Activated T-helper 1 cell treated with Interleukin-2 at 50 U/mL for 16 hours (primary cell): Measurements from ENCODE around the gene MYO3B.
"Not testable (repeated sequence)": the region's sequence is repeated elsewhere in the genome, so short reads cannot be mapped to it uniquely, and the experiment has no call there.

Experiments
- DNase-seq: peaks from one replicate; pipeline ENCODE4 v3.0.0-alpha.2; 2020; ENCODE audit warnings: low read depth

Gene MYO3B

GRCh38 chr2:170509452-170510193 is 331.7 kb downstream of the MYO3B start:
- no peak for DNase-seq

GRCh38 chr2:170512266-170512665 is 334.3 kb downstream of the MYO3B start:
- no peak for DNase-seq

GRCh38 chr2:170514140-170514539 is 336.2 kb downstream of the MYO3B start:
- DNase-seq, result no peak

GRCh38 chr2:170517538-170517937 is 339.6 kb downstream of the MYO3B start:
- DNase-seq, result no peak

GRCh38 chr2:170518911-170519310 is 341.0 kb downstream of the MYO3B start:
- no peak for DNase-seq

GRCh38 chr2:170521299-170521698 is 343.4 kb downstream of the MYO3B start:
- DNase-seq, result no peak

GRCh38 chr2:170523506-170523905 is 345.6 kb downstream of the MYO3B start:
- no peak for DNase-seq

- DNase-seq, result no peak
Observed at GRCh38 chr2:170524828-170525565, 347.1 kb downstream of the MYO3B start.

GRCh38 chr2:170525566-170525900 is 347.6 kb downstream of the MYO3B start:
- no peak for DNase-seq

- DNase-seq, result no peak
Observed at GRCh38 chr2:170530284-170530745, 352.4 kb downstream of the MYO3B start.

GRCh38 chr2:170530803-170531564 is 353.0 kb downstream of the MYO3B start:
- DNase-seq, result no peak

- no peak for DNase-seq
Observed at GRCh38 chr2:170531876-170532275, 353.9 kb downstream of the MYO3B start.

- no peak for DNase-seq
Observed at GRCh38 chr2:170533156-170533555, 355.2 kb downstream of the MYO3B start.

GRCh38 chr2:170535552-170535951 is 357.6 kb downstream of the MYO3B start:
- no peak for DNase-seq

- DNase-seq, result no peak
Observed at GRCh38 chr2:170544817-170545216, 366.9 kb downstream of the MYO3B start.

GRCh38 chr2:170548304-170548703 is 370.4 kb downstream of the MYO3B start:
- DNase-seq, result no peak

- no peak for DNase-seq
Observed at GRCh38 chr2:170550501-170550900, 372.6 kb downstream of the MYO3B start.

GRCh38 chr2:170551899-170552298 is 374.0 kb downstream of the MYO3B start:
- DNase-seq, result not testable (repeated sequence)

- DNase-seq, result no peak
Observed at GRCh38 chr2:170553748-170554147, 375.8 kb downstream of the MYO3B start.

GRCh38 chr2:170554278-170554955 is 376.5 kb downstream of the MYO3B start:
- no peak for DNase-seq

- no peak for DNase-seq
Observed at GRCh38 chr2:170562928-170563327, 385.0 kb downstream of the MYO3B start.

- DNase-seq, result no peak
Observed at GRCh38 chr2:170563401-170563800, 385.5 kb downstream of the MYO3B start.
